ENCODE measurements around the gene BORCS5.
"Not testable (repeated sequence)": the region's sequence is repeated elsewhere in the genome, so short reads cannot be mapped to it uniquely, and the experiment has no call there.

Gene BORCS5

GRCh38 chr12:12381982-12382381, 25.1 kb downstream of the BORCS5 start:
- in situ Hi-C loops (cut with MboI; ENCODE audit: low sequenced_read_pairs): loop anchor here (25.0 kb wide), 1 partner anchor 180 kb away; the partner anchor contains the start of gene DUSP16

- in situ Hi-C loops (cut with MboI; ENCODE audit: low sequenced_read_pairs): loop anchor here (25.0 kb wide), 1 partner anchor 178 kb away; the partner anchor contains the start of gene DUSP16
Measured at GRCh38 chr12:12384571-12385340, 27.9 kb downstream of the BORCS5 start.

GRCh38 chr12:12387501-12387900, 30.6 kb downstream of the BORCS5 start:
- in situ Hi-C loops (cut with MboI; ENCODE audit: low sequenced_read_pairs): loop anchor here (25.0 kb wide), 1 partner anchor 175 kb away; the partner anchor contains the start of gene DUSP16

DNA sequence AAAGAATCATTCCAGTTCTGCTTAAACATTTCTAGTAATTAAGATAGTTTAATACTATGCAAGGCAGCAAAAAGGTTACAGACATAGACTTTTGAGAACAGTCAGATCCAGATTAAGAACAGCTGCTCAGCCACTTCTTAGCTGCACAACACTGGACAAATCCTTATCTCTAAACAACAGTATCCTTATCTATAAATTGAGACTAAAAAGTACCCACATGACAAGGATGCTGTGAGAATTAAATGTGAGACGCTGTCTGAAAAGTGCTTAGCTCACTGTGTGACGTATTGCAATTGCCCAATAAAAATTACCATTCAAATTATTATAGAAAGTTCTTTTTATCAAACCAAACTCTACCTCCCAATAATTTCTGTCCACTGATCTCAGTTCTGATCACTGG, 35.5 kb downstream of the BORCS5 start:
- in situ Hi-C loops (cut with MboI; ENCODE audit: low sequenced_read_pairs): loop anchor here (25.0 kb wide), 1 partner anchor 170 kb away; the partner anchor contains the start of gene DUSP16

DNA sequence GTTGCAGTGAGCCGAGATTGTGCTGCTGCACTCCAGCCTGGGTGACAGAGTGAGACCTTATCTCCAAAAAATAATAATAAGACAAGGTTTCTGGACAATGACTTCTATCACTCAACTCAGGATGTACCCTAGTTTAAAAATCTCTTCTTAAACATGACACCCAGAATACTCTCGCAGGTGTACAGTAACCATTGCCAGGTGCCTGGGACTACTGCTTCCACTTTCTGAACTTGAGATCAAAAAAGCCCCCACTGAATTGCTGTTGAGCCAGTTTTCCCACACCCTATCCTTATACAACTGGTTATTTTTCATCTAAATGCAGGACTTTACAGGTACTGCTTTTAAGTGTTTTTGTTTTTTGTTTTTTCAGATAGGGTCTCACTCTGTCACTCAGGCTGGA, 36.3 kb downstream of the BORCS5 start:
- in situ Hi-C loops (cut with MboI; ENCODE audit: low sequenced_read_pairs): loop anchor here (25.0 kb wide), 1 partner anchor 169 kb away; the partner anchor contains the start of gene DUSP16

- in situ Hi-C loops (cut with MboI; ENCODE audit: low sequenced_read_pairs): loop anchor here (25.0 kb wide), 1 partner anchor 166 kb away; the partner anchor contains the start of gene DUSP16
Measured at GRCh38 chr12:12396694-12397093, 39.8 kb downstream of the BORCS5 start.

DNA sequence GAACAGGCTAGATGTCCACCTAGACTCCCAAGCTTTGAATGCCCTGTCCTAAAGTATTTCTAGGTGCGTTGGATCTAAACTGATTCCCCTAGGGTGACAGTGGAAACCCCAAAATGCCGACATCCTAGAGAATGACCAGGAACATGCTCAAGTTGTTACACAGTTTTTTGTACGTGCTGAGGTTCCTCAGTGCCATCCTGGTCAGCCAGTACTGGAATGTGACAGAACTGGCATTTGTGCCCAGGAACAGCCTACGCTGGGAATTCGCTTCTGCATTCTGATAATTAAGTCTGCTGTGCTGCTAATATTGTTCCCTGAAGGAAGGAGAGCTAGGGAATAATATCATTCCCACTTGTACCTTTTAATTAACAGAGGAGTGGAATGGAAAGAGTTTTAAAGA, 40.3 kb downstream of the BORCS5 start:
- in situ Hi-C loops (cut with MboI; ENCODE audit: low sequenced_read_pairs): loop anchor here (25.0 kb wide), 1 partner anchor 165 kb away; the partner anchor contains the start of gene DUSP16

GRCh38 chr12:12398026-12398859, 41.4 kb downstream of the BORCS5 start:
- in situ Hi-C loops (cut with MboI; ENCODE audit: low sequenced_read_pairs): loop anchor here (25.0 kb wide), 1 partner anchor 164 kb away; the partner anchor contains the start of gene DUSP16

- in situ Hi-C loops (cut with MboI; ENCODE audit: low sequenced_read_pairs): loop anchor here (25.0 kb wide), 1 partner anchor 163 kb away; the partner anchor contains the start of gene DUSP16
Measured at GRCh38 chr12:12399161-12399560, 42.3 kb downstream of the BORCS5 start.

GRCh38 chr12:12399776-12400305, 43.0 kb downstream of the BORCS5 start:
- in situ Hi-C loops (cut with MboI; ENCODE audit: low sequenced_read_pairs): loop anchor here (25.0 kb wide), 1 partner anchor 162 kb away; the partner anchor contains the start of gene DUSP16

DNA sequence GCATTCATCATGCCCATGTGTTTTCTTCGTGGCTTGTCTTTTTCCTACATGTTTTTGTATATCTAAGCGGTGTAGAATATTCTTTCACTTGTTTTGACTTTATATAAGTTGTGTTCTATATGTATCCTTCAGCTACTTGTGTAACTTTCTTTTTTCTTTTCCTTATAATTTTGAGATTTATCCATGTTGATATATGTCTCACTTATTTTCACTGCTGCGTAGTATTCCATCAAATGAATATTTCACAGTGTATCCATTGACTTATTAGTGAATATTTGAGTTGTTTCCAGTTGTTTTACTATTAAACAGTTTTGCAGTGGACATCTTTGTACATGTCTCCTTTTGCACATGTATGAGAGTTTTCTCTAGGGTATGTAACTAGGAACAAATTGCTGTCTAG, 43.9 kb downstream of the BORCS5 start:
- in situ Hi-C loops (cut with MboI; ENCODE audit: low sequenced_read_pairs): no loop called here

GRCh38 chr12:12403264-12404248, 46.7 kb downstream of the BORCS5 start:
- in situ Hi-C loops (cut with MboI; ENCODE audit: low sequenced_read_pairs): no loop called here

- in situ Hi-C loops (cut with MboI; ENCODE audit: low sequenced_read_pairs): no loop called here
Measured at GRCh38 chr12:12404297-12404696, 47.4 kb downstream of the BORCS5 start.

- in situ Hi-C loops (cut with MboI; ENCODE audit: low sequenced_read_pairs): no loop called here
Measured at GRCh38 chr12:12405882-12406281, 49.0 kb downstream of the BORCS5 start.

DNA sequence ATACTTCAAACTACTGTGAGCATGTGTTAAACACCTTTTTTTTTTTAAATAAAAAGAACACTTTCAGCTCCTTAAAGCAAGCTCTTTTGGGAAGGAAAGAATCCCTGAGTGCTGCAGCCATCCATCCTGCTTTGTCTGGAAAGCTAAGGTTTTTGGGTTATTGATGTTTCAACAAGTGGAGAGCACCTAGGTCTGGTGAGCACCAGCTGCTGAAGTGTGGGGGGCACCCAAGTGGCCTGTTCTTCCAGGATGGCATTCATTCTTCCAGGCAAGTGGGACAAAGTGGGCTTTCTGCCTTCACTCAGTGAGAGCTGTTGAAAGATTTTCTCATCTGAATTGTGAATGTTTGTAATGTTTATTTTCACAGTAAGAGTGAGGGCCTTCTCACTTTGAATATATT, 49.9 kb downstream of the BORCS5 start:
- in situ Hi-C loops (cut with MboI; ENCODE audit: low sequenced_read_pairs): no loop called here

GRCh38 chr12:12408265-12408690, 51.4 kb downstream of the BORCS5 start:
- in situ Hi-C loops (cut with MboI; ENCODE audit: low sequenced_read_pairs): no loop called here

GRCh38 chr12:12409337-12409736, 52.5 kb downstream of the BORCS5 start:
- in situ Hi-C loops (cut with MboI; ENCODE audit: low sequenced_read_pairs): not testable (repeated sequence)

DNA sequence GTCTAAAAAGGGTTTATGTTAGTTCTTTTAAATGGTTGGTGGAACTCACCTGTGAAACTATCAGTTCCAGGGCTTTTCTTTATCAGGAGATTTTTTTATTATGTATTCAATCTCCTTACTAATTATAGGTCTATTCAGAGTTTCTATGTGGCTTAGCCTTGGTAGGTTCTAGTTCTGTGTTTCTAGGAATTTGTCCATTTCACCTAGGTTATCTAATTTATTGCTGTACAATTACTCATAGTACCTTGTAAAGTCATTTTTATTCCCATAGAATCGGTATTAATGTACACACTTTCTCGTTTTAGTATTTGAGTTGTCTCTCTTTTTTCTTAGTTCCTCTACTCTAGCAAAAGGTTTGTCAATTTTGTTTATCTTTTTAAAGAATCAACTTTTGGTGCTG, 59.0 kb downstream of the BORCS5 start:
- in situ Hi-C loops (cut with MboI; ENCODE audit: low sequenced_read_pairs): no loop called here

DNA sequence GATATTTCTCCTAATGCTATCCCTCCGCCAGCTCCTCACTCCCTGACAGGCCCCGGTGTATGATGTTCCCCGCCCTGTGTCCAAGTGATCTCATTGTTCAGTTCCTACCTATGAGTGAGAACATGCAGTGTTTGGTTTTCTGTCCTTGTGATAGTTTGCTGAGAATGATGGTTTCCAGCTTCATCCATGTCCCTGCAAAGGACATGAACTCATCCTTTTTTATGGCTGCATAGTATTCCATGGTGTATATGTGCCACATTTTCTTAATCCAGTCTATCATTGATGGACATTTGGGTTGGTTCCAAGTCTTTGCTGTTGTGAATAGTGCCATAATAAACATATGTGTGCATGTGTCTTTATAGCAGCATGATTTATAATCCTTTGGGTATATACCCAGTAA, 62.3 kb downstream of the BORCS5 start:
- in situ Hi-C loops (cut with MboI; ENCODE audit: low sequenced_read_pairs): not testable (repeated sequence)

- in situ Hi-C loops (cut with MboI; ENCODE audit: low sequenced_read_pairs): no loop called here
Measured at GRCh38 chr12:12423367-12423766, 66.5 kb downstream of the BORCS5 start.
